Common myeloid progenitor, CD34-positive (primary cell): ENCODE results near the gene RAD18.

ENCODE experiments used
- CTCF ChIA-PET: fragments of 350-600 bp; sonication (Branson Sonifier 250); formaldehyde crosslinking; loops from one replicate; lab custom pipeline; 2021; ENCODE audit warnings: antibody characterized with exemption; lab: Charles Lee
- POLR2A ChIA-PET: fragments of 350-600 bp; sonication (Branson Sonifier 250); formaldehyde crosslinking; loops from one replicate; lab custom pipeline; 2021; ENCODE audit warnings: antibody characterized with exemption; lab: Charles Lee
- DNase-seq, 3 donors: peaks; one replicate each; pipeline versions ENCODE4 v3.0.0 to v3.0.0-alpha.2; 2013
- H3K27ac ChIP-seq, 2 experiments: 1 replicate in 1 of 2; 2 replicates in 1 of 2; pipeline ENCODE4 v1.7.0; 2013; ENCODE audit warnings: inconsistent platforms in 2 of 2, low read length in 2 of 2, mild to moderate bottlenecking in 2 of 2, low read depth in 1 of 2, moderate library complexity in 1 of 2; ENCODE audit not compliant: severe bottlenecking in 2 of 2, insufficient read depth in 1 of 2, poor library complexity in 1 of 2
- H3K27me3 ChIP-seq, 5 experiments: replicated peaks in 2 of 5; 1 replicate in 3 of 5; 2 replicates in 2 of 5; pipeline versions ENCODE4 v1.6.1 to v1.7.0; 2013; ENCODE audit warnings: low read length in 4 of 5, mild to moderate bottlenecking in 2 of 5, moderate library complexity in 2 of 5, inconsistent platforms in 1 of 5; ENCODE audit not compliant: insufficient read depth in 5 of 5, control insufficient read depth in 4 of 5
- H3K36me3 ChIP-seq, 4 experiments: 1 replicate in 2 of 4; 2 replicates in 2 of 4; pipeline versions ENCODE4 v1.6.1 to v1.7.0; 2013; ENCODE audit warnings: low read length in 3 of 4, control low read depth in 1 of 4, mild to moderate bottlenecking in 1 of 4; ENCODE audit not compliant: control insufficient read depth in 4 of 4, insufficient read depth in 4 of 4
- H3K4me1 ChIP-seq, 4 experiments: 1 replicate in 3 of 4; 2 replicates in 1 of 4; pipeline versions ENCODE4 v1.6.1 to v1.7.1; 2013; ENCODE audit warnings: low read length in 3 of 4, mild to moderate bottlenecking in 3 of 4, control low read depth in 1 of 4, inconsistent platforms in 1 of 4, moderate library complexity in 1 of 4; ENCODE audit not compliant: control insufficient read depth in 4 of 4, insufficient read depth in 4 of 4; ENCODE audit errors: control extremely low read depth in 1 of 4
- H3K4me3 ChIP-seq, 7 experiments: 1 replicate in 4 of 7; 2 replicates in 3 of 7; pipeline versions ENCODE4 v1.5.1 to v1.7.0; 2013; ENCODE audit warnings: mild to moderate bottlenecking in 7 of 7, low read length in 6 of 7, moderate library complexity in 6 of 7, inconsistent platforms in 2 of 7, low read depth in 2 of 7, control low read depth in 1 of 7; ENCODE audit not compliant: insufficient read depth in 4 of 7, control insufficient read depth in 1 of 7; ENCODE audit errors: extremely low read depth in 1 of 7
- H3K9me3 ChIP-seq, 5 experiments: 1 replicate in 4 of 5; 2 replicates in 1 of 5; pipeline versions ENCODE4 v1.6.1 to v1.7.1; 2013; ENCODE audit warnings: low read length in 4 of 5, mild to moderate bottlenecking in 2 of 5, inconsistent platforms in 1 of 5, low read depth in 1 of 5, moderate library complexity in 1 of 5; ENCODE audit not compliant: control insufficient read depth in 4 of 5, insufficient read depth in 2 of 5; ENCODE audit errors: control extremely low read depth in 1 of 5
- WGBS: methylation state at CpG from one replicate; pipeline ENCODE4 v1.1.5; 2013; ENCODE audit not compliant: insufficient coverage; 5-methylcytosine and 5-hydroxymethylcytosine counted together

RAD18 gene

DNA sequence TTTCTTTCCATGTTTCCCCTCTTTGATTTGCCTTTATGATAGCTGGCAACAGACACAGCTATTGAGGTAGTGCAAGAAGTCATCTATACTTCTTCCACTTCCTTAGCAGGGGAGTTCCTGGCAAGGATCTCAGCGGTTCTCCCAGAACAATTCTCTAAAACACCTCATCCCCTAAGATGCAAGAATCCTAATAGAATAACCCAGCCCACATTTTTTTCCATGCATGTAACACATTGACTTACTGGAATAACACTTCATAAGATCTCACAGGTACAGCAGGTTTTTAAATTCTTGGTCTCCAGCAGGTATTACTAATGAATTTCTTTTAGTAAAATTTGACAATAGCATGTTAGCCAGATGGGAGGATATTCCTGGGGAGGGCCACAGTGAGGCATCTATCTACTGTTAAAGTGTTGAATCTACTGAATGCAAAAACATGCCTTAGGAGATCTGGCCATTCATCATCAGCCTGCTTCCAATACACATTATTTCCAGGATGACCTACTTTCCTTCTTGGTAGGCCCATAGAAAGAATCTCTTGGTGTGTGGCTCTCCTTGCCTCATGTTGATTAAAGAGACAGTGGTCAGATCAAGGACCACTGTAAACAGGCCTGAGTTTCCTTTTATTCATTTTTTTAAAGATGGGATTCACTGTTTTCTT lies 78.5 kb downstream of the RAD18 start:
- ChIA-PET POLR2A (no interaction called here), CTCF (no interaction called here)
- Histone ChIP-seq H3K36me3 (peaks cover 15 to 78% (median 48%) of the 10 kb centered on the region in 4 experiments), H3K4me1 (no peaks in the 10 kb centered on the region), H3K27ac (no peak overlapping the region), H3K4me3 (no peak overlapping the region), H3K9me3 (peaks cover 3 to 21% (median 5%) of the 10 kb centered on the region in 5 experiments), H3K27me3 (no peaks in the 10 kb centered on the region)
- WGBS: 100% methylated on average over 1 of the region's 1 CpG
- DNase-seq: no peak

DNA sequence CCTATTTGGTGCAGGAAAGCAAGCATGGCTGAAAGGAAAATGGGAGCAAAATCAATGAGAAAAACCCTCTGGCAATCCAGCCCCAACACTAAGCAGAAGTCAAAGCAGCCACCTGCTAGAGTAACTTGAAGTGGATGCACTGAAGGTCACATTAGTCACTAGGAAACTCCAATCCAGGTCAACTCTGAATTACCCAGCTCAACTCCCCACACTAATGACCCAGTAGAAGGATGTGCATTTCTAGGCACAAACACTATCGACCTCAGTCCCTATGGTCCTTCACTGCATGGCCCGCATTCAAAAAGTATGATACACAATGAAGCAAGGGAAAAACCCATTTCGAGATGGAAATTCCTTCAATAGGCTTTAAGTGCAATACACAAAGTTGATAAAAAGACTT lies 80.6 kb downstream of the RAD18 start:
- H3K9me3 ChIP-seq: peaks cover 3 to 21% (median 6%) of the 10 kb centered on the region in 5 experiments
- ChIA-PET POLR2A (no interaction called here), CTCF (no interaction called here)
- 100% methylated on average over 2 of the region's 3 CpGs for WGBS
- no peak for DNase-seq
- no peaks in the 10 kb centered on the region for H3K27me3 ChIP-seq
- H3K27ac ChIP-seq: no peak overlapping the region
- no peak overlapping the region for H3K4me3 ChIP-seq
- no peaks in the 10 kb centered on the region for H3K4me1 ChIP-seq
- peaks cover 29 to 74% (median 50%) of the 10 kb centered on the region in 4 experiments for H3K36me3 ChIP-seq

DNA sequence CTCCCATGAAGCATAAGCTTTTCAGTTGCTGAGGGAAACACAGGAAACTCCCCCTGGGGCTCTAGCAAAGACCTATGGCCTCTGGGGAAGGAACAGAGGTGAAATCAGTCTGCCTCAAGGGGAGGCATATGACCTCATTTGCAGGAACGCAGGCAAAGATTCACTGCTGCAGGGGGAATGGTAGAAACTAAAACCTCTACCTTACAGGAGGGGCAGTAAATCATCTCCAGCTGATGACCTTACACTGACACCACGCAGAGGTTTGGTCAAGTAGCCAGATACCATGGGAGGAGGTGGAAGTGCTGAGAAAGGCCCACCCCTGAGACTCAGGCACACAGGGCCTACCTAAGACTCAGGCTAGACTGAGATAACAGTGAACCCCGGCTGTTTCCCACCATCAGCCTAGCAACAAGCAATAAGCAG lies 81.1 kb downstream of the RAD18 start:
- Histone ChIP-seq H3K4me3 (no peak overlapping the region), H3K36me3 (peaks cover 32 to 75% (median 53%) of the 10 kb centered on the region in 4 experiments), H3K27me3 (no peaks in the 10 kb centered on the region), H3K4me1 (no peaks in the 10 kb centered on the region), H3K27ac (no peak overlapping the region), H3K9me3 (peaks cover 3 to 24% (median 6%) of the 10 kb centered on the region in 5 experiments)
- WGBS: 100% methylated on average over 1 of the region's 3 CpGs
- no peak for DNase-seq
- POLR2A ChIA-PET: no interaction called here
- CTCF ChIA-PET: no interaction called here

DNA sequence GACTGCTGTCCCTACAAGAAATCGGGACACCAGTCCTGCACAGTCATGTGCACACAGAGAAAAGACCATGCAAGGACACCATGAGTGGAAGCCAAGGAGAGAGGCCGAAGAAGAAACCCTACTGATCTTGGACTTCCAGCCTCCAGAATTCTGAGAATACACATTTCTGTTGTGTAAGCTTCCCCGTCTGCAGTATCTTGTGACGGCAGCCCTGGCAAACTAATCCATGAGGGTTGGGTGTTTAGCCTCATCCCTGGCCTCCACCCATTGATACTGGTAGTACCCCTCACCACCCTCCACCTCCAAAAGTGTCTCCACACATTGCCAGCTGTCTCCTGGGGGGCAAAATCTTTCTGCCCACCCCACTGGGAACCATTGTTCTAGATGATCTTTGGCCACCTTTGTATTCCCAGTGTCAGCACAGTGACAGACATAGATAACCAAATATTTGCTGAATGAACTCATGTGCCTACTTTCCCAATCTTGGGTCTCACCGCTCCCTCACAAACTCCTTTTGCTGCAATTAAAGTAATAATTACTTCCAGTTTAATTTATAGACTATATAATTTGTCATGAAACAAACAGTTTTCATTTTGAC lies 83.8 kb downstream of the RAD18 start:
- ChIA-PET POLR2A (interaction anchor here (1.0 kb wide), 1 partner anchor 16 kb away, joined by 3 read pairs; no protein-coding TSS in a partner anchor), CTCF (no interaction called here)
- Histone ChIP-seq H3K4me1 (no peaks in the 10 kb centered on the region), H3K27ac (no peak overlapping the region), H3K9me3 (peaks cover 3 to 21% (median 6%) of the 10 kb centered on the region in 5 experiments), H3K27me3 (no peaks in the 10 kb centered on the region), H3K36me3 (peaks cover 24 to 61% (median 44%) of the 10 kb centered on the region in 4 experiments), H3K4me3 (no peak overlapping the region)
- 100% methylated on average over 3 of the region's 5 CpGs for WGBS
- DNase-seq: no peak

DNA sequence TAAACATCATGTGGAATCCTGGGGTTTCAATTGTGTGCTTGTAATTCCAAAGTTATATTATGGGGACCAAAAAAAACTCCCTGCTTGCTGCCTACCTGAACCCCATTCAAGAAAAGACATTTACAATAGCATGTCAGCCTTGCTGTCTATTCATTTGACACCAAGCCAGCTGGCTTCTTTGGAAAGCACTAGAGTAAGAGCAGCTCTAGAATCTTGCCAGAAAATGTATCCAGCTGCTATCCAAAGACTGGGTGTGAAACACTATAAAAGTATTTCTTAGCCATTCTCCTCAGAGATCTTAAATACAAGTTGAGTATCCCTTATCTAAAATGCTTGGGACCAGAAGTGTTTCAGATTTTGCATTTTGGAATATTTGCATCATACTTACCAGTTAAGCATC lies 87.4 kb downstream of the RAD18 start:
- Histone ChIP-seq H3K27me3 (no peaks in the 10 kb centered on the region), H3K9me3 (peaks cover 0 to 10% (median 1%) of the 10 kb centered on the region in 5 experiments), H3K4me3 (no peak overlapping the region), H3K36me3 (peaks cover 15 to 40% (median 29%) of the 10 kb centered on the region in 4 experiments), H3K4me1 (no peaks in the 10 kb centered on the region), H3K27ac (no peak overlapping the region)
- POLR2A ChIA-PET: no interaction called here
- CTCF ChIA-PET: no interaction called here
- DNase-seq: no peak

DNA sequence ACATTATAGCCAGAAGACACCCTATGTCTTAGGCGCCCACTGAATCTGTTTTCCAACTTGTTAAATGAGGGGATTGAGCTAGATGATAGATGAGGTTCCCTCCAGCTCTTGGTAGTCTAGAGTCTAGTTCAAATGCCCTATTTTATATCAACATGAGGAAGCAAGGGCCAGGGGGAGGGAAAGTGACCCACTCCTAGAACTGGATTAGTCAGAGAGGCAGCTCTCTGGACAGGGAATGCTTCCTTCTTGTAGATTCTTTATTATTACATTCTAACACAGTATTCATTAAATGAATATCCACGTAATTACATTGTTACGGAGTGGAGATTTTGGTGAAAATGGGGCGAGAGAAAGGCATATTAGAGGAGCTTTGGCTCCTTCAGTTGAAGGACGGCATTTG lies 89.5 kb downstream of the RAD18 start:
- WGBS: 100% methylated on average over 4 of the region's 5 CpGs
- no peak for DNase-seq
- Histone ChIP-seq H3K36me3 (peaks cover 7 to 25% (median 17%) of the 10 kb centered on the region in 4 experiments), H3K27ac (no peak overlapping the region), H3K4me1 (no peaks in the 10 kb centered on the region), H3K4me3 (no peak overlapping the region), H3K9me3 (peaks cover 0 to 10% (median 1%) of the 10 kb centered on the region in 5 experiments), H3K27me3 (no peaks in the 10 kb centered on the region)
- POLR2A ChIA-PET: no interaction called here
- CTCF ChIA-PET: no interaction called here

DNA sequence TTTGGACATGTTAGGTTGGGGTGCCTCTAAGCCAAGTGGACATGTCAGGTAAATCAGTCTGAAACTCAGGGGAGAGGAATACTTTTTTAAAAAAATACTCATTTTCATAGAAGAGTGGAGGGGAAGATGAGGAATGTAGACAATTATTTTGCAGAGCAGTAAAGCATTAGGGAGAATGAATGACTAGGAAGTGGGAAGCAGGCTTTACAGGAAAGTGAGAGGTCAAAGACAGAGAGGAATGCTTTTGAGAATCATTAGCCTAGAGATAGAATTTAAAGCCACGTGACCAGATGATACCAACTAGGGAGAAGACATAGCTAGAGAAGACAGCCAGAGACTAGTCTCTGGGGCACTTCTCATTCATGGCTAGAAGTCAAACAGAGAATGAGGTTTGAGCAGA lies 91.0 kb downstream of the RAD18 start:
- H3K4me3 ChIP-seq: no peak overlapping the region
- H3K27ac ChIP-seq: no peak overlapping the region
- 100% methylated on average over 1 of the region's 1 CpG for WGBS
- no peaks in the 10 kb centered on the region for H3K4me1 ChIP-seq
- H3K36me3 ChIP-seq: peaks cover 2 to 12% (median 8%) of the 10 kb centered on the region in 4 experiments
- H3K27me3 ChIP-seq: no peaks in the 10 kb centered on the region
- peaks cover 0 to 8% (median 1%) of the 10 kb centered on the region in 5 experiments for H3K9me3 ChIP-seq
- DNase-seq: no peak
- ChIA-PET CTCF (interaction anchor here (1.4 kb wide), 1 partner anchor 10 kb away, joined by 3 read pairs; no protein-coding TSS in a partner anchor), POLR2A (no interaction called here)
